ENCODE measurements around the gene TNFRSF18. TPM values are rescaled to one million over a fixed set of nuclear protein-coding genes. Genes with fewer than 3 reads are reported as not detected.

Gene TNFRSF18
- total and polyA plus RNA-seq, 2 experiments from 2014 or later, result 1.1 to 1.5 TPM

GRCh38 chr1:1167841-1168450, 38.4 kb downstream of the TNFRSF18 start:
- Mint-ChIP-seq H3K27ac (no peak overlapping the region), H3K27me3 (ENCODE audit: insufficient read depth, low read depth, poor library complexity) (peaks cover 23% of the 10 kb centered on the region)
- no peak for DNase-seq (ENCODE audit: low spot score)

More at GRCh38 chr1:1167841-1168450, 38.4 kb downstream of the TNFRSF18 start:
- Histone ChIP-seq H4K20me1 (replicated peaks; ENCODE audit: insufficient read depth) (no peaks in the 10 kb centered on the region), H2AFZ (no peak overlapping the region), H3K4me1 (ENCODE audit: insufficient read depth) (peaks cover 12% of the 10 kb centered on the region; the same call in 1 of the 2 replicates), H3K4me2 (no peak overlapping the region), H3F3A (replicated peaks; ENCODE audit: low read depth) (0 out of 2 replicates have a peak, but pooled peaks cover 11% of the 10 kb centered on the region), H3K79me2 (replicated peaks; ENCODE audit: insufficient read depth) (peaks cover 11% of the 10 kb centered on the region; the same call in 1 of the 2 replicates), H3K36me3 (ENCODE audit: insufficient read depth) (no peaks in the 10 kb centered on the region), H3K27me3 (ENCODE audit: insufficient read depth) (no peaks in the 10 kb centered on the region), H3K27ac (ENCODE audit: low read depth) (no peak overlapping the region), H3K4me3 (no peak overlapping the region), H3K9me2 (ENCODE audit: insufficient read depth) (no peaks in the 10 kb centered on the region)
- H3K9me3 Mint-ChIP-seq, result no peaks in the 10 kb centered on the region
- H3K4me1 Mint-ChIP-seq, result peaks cover 20% of the 10 kb centered on the region
- TF ChIP-seq JUNB (IDR thresholded peaks at IDR 0.05; ENCODE audit: unreplicated experiment), result no peak
- no peak for TF ChIP-seq CREB1 (CRISPR knock-in tag; IDR thresholded peaks at IDR 0.05; ENCODE audit: low read depth)
- TF ChIP-seq NANOG (IDR thresholded peaks at IDR 0.05; ENCODE audit: borderline replicate concordance), result no peak
- TF ChIP-seq ZNF462 (CRISPR knock-in tag; IDR thresholded peaks at IDR 0.05), result no peak
- no peak for TF ChIP-seq ETS1 (IDR thresholded peaks at IDR 0.05)
- TF ChIP-seq POLR2AphosphoS5 (IDR thresholded peaks at IDR 0.05; ENCODE audit: low read depth), result no peak
- no peak for TF ChIP-seq ZNF114 (CRISPR knock-in tag; IDR thresholded peaks at IDR 0.05)
- no peak for TF ChIP-seq EZH2 (IDR thresholded peaks at IDR 0.05; ENCODE audit: low read depth, unreplicated experiment)
- TF ChIP-seq REST (IDR thresholded peaks at IDR 0.05; ENCODE audit: unreplicated experiment), result no peak
- no peak for TF ChIP-seq ZNF331 (CRISPR knock-in tag; IDR thresholded peaks at IDR 0.05; ENCODE audit: low read depth)
- TF ChIP-seq CTCF (conservative IDR thresholded peaks at IDR 0.05; ENCODE audit: low read depth in 2 of 2), result no peak
- TF ChIP-seq EZH2phosphoT487 (IDR thresholded peaks at IDR 0.05; ENCODE audit: unreplicated experiment), result no peak
- no peak for TF ChIP-seq STAT1 (IDR thresholded peaks at IDR 0.05; ENCODE audit: unreplicated experiment)
- no peak overlapping the region for H3K4me3 Mint-ChIP-seq
- peaks cover 2% of the 10 kb centered on the region; the same call in 1 of the 3 replicates for H3K36me3 Mint-ChIP-seq (ENCODE audit: low read depth)
- no peak for ATAC-seq
